HepG2 (cell line): ENCODE results near the gene SELENOM. TPM values are rescaled to one million over a fixed set of nuclear protein-coding genes. Genes with fewer than 3 reads are reported as not detected.

ENCODE experiments used
- ATAC-seq: fragments of 200-7000 bp; cut with Tn5 transposase; 3 replicates; pipeline ENCODE4 v1.9.1; 2020; ENCODE audit warnings: mild to moderate bottlenecking, moderate library complexity
- BruUV-seq: library from RNA; stranded (reverse); fragments of 400-500 nt; replicated peaks from 2 replicates; lab custom pipeline; 2021; lab: Mats Ljungman, UMichigan
- CTCF ChIA-PET: fragments of 300-600 bp; formaldehyde crosslinking; extraction: SDS; loops from one replicate; lab custom pipeline; 2021; ENCODE audit warnings: low total read pairs, inconsistent platforms, low intra/inter-chr PET ratio; lab: Yijun Ruan, JAX
- POLR2A ChIA-PET: fragments of 350-600 bp; sonication (Branson Sonifier 250); formaldehyde crosslinking; loops from one replicate; lab custom pipeline; 2020; ENCODE audit warnings: antibody characterized with exemption, inconsistent platforms; lab: Yijun Ruan, JAX
- DNase-seq: peaks from one replicate; pipeline ENCODE4 v3.0.0-alpha.2; 2015; ENCODE audit warnings: low spot score
- FAIRE-seq: peaks from 3 replicates; lab custom pipeline; 2011; peaks lifted over from hg19 to GRCh38; lab: Jason Lieb, UNC
- H2AFZ ChIP-seq: one replicate; pipeline ENCODE4 v1.6.1; 2011; ENCODE audit warnings: low read length, inconsistent platforms
- H3K27ac ChIP-seq: fragments of 300-600 bp; 3 replicates; pipeline ENCODE4 v1.8.0; 2011; ENCODE audit warnings: mixed run types, mild to moderate bottlenecking, mixed read lengths, low read length, inconsistent platforms; ENCODE audit not compliant: insufficient read depth; ENCODE audit errors: extremely low read length
- H3K27me3 ChIP-seq, 2 experiments: fragments of 200-600 bp in 1 of 2; 2 replicates in 1 of 2; 3 replicates in 1 of 2; pipeline versions ENCODE4 v1.6.0 to v1.8.0; 2011; ENCODE audit warnings: low read length in 2 of 2, mild to moderate bottlenecking in 2 of 2, moderate library complexity in 2 of 2, inconsistent platforms in 1 of 2; ENCODE audit not compliant: insufficient read depth in 2 of 2, control insufficient read depth in 1 of 2
- H3K36me3 ChIP-seq, 2 experiments: fragments of 200-600 bp in 1 of 2; replicated peaks in 1 of 2; 2 replicates in 1 of 2; 3 replicates in 1 of 2; pipeline versions ENCODE4 v1.5.1 to v1.8.0; 2011; ENCODE audit warnings: low read length in 2 of 2, inconsistent platforms in 1 of 2; ENCODE audit not compliant: insufficient read depth in 2 of 2, control insufficient read depth in 1 of 2
- H3K4me1 ChIP-seq: 2 replicates; pipeline ENCODE4 v1.5.1; 2012; ENCODE audit warnings: low read length, inconsistent platforms; ENCODE audit not compliant: insufficient read depth
- H3K4me2 ChIP-seq: 2 replicates; pipeline ENCODE4 v1.6.0; 2011; ENCODE audit warnings: low read depth, low read length, inconsistent platforms
- H3K4me3 ChIP-seq, 3 experiments: fragments of 200-600 bp in 1 of 3; sonication (generic), shearing (Covaris generic) in 1 of 3; replicated peaks in 1 of 3; 2 replicates each; pipeline ENCODE4 v1.5.1; 2011 to 2016; ENCODE audit warnings: low read length in 3 of 3, inconsistent platforms in 2 of 3, low read depth in 2 of 3, mild to moderate bottlenecking in 2 of 3, control low read depth in 1 of 3, mixed read lengths in 1 of 3; ENCODE audit not compliant: insufficient read depth in 1 of 3
- H3K79me2 ChIP-seq: one replicate; pipeline ENCODE4 v1.6.1; 2011; ENCODE audit warnings: low read length, inconsistent platforms; ENCODE audit not compliant: insufficient read depth
- H3K9ac ChIP-seq: 2 replicates; pipeline ENCODE4 v1.6.0; 2011; ENCODE audit warnings: mild to moderate bottlenecking, low read depth, low read length, inconsistent platforms; ENCODE audit not compliant: insufficient read depth
- H3K9me3 ChIP-seq: 2 replicates; pipeline ENCODE4 v1.5.1; 2012; ENCODE audit warnings: mild to moderate bottlenecking, low read length
- H4K20me1 ChIP-seq: 2 replicates; pipeline ENCODE4 v1.6.0; 2011; ENCODE audit warnings: inconsistent platforms, mild to moderate bottlenecking, low read length, moderate library complexity; ENCODE audit not compliant: insufficient read depth
- AGO1 ChIP-seq: fragments of 200-400 bp; formaldehyde crosslinking; IDR thresholded peaks from 2 replicates; pipeline ENCODE4 v1.6.1; 2017; ENCODE audit warnings: mild to moderate bottlenecking, low read depth, low read length, moderate library complexity; ENCODE audit not compliant: poor library complexity, severe bottlenecking
- CCDC6 ChIP-seq: sonication (generic); formaldehyde crosslinking; IDR thresholded peaks from 2 replicates; pipeline ENCODE4 v1.8.1; 2022; ENCODE audit warnings: mild to moderate bottlenecking, missing genetic modification reagents, moderate library complexity
- CHD4 ChIP-seq: fragments of 200-600 bp; sonication (generic); IDR thresholded peaks from 2 replicates; pipeline ENCODE4 v1.7.0; 2017; ENCODE audit warnings: mild to moderate bottlenecking, low read length, borderline replicate concordance
- CREBL2 ChIP-seq: sonication (generic); formaldehyde crosslinking; IDR thresholded peaks from 2 replicates; pipeline ENCODE4 v1.8.1; 2023; ENCODE audit warnings: missing genetic modification reagents, mild to moderate bottlenecking, borderline replicate concordance
- ESRRA ChIP-seq: sonication (generic); formaldehyde crosslinking; IDR thresholded peaks from 2 replicates; pipeline ENCODE4 v1.5.1; 2020; ENCODE audit warnings: mild to moderate bottlenecking, low read depth, missing genetic modification reagents
- FOXM1 ChIP-seq: sonication (generic); formaldehyde crosslinking; IDR thresholded peaks from 2 replicates; pipeline ENCODE4 v1.5.0; 2020; ENCODE audit warnings: missing genetic modification reagents
- GABPB1 ChIP-seq: IDR thresholded peaks from 2 replicates; pipeline ENCODE4 v1.6.1; 2016; ENCODE audit warnings: mild to moderate bottlenecking, missing genetic modification reagents, moderate library complexity, missing compliant biosample characterization
- HHEX ChIP-seq: IDR thresholded peaks from 2 replicates; pipeline ENCODE4 v1.6.1; 2016; ENCODE audit warnings: control low read depth
- HMG20B ChIP-seq: conservative IDR thresholded peaks from 2 replicates; pipeline ENCODE4 v1.6.1; 2016; ENCODE audit warnings: missing genetic modification reagents, missing compliant biosample characterization
- HNRNPK ChIP-seq: fragments of 200-400 bp; formaldehyde crosslinking; IDR thresholded peaks from 2 replicates; pipeline ENCODE4 v1.6.1; 2018; ENCODE audit warnings: low read length, low read depth, moderate library complexity, mild to moderate bottlenecking; ENCODE audit not compliant: poor library complexity, severe bottlenecking
- ISX ChIP-seq: sonication (generic); formaldehyde crosslinking; conservative IDR thresholded peaks from 2 replicates; pipeline ENCODE4 v1.5.0; 2020; ENCODE audit warnings: missing genetic modification reagents
- JARID2 ChIP-seq: sonication (generic); formaldehyde crosslinking; IDR thresholded peaks from 2 replicates; pipeline ENCODE4 v1.8.1; 2023; ENCODE audit warnings: missing genetic modification reagents, inconsistent platforms; ENCODE audit not compliant: insufficient replicate concordance
- KLF6 ChIP-seq: IDR thresholded peaks from 2 replicates; pipeline ENCODE4 v1.8.0; 2016; ENCODE audit warnings: missing biosample characterization, missing genetic modification reagents
- MED1 ChIP-seq: sonication (generic); formaldehyde crosslinking; IDR thresholded peaks from 2 replicates; pipeline ENCODE4 v1.4.0; 2020; ENCODE audit warnings: missing genetic modification reagents
- MLLT10 ChIP-seq: sonication (generic); formaldehyde crosslinking; IDR thresholded peaks from 2 replicates; pipeline ENCODE4 v1.4.0; 2020; ENCODE audit warnings: missing genetic modification reagents
- MNT ChIP-seq: fragments of 450-650 bp; IDR thresholded peaks from 2 replicates; pipeline ENCODE4 v1.6.1; 2016
- MXD1 ChIP-seq: sonication (generic); formaldehyde crosslinking; IDR thresholded peaks from 2 replicates; pipeline ENCODE4 v1.4.0; 2020; ENCODE audit warnings: mild to moderate bottlenecking, missing genetic modification reagents
- NFIB ChIP-seq: sonication (generic); formaldehyde crosslinking; IDR thresholded peaks from 2 replicates; pipeline ENCODE4 v1.9.0; 2021; ENCODE audit warnings: missing genetic modification reagents, mild to moderate bottlenecking, borderline replicate concordance
- NFYC ChIP-seq: IDR thresholded peaks from 2 replicates; pipeline ENCODE4 v1.6.1; 2016; ENCODE audit warnings: missing genetic modification reagents, missing compliant biosample characterization
- PHF21A ChIP-seq: sonication (generic); formaldehyde crosslinking; IDR thresholded peaks from 2 replicates; pipeline ENCODE4 v1.5.0; 2020; ENCODE audit warnings: mild to moderate bottlenecking, missing genetic modification reagents
- RARA ChIP-seq: IDR thresholded peaks from 2 replicates; pipeline ENCODE4 v1.6.1; 2016; ENCODE audit warnings: missing genetic modification reagents, missing compliant biosample characterization
- RBAK ChIP-seq: sonication (generic); formaldehyde crosslinking; IDR thresholded peaks from 2 replicates; pipeline ENCODE4 v1.5.1; 2020; ENCODE audit warnings: mild to moderate bottlenecking, missing genetic modification reagents
- SP2 ChIP-seq: sonication (generic); formaldehyde crosslinking; IDR thresholded peaks from 2 replicates; pipeline ENCODE4 v1.5.1; 2020; ENCODE audit warnings: mild to moderate bottlenecking, missing genetic modification reagents
- TGIF2 ChIP-seq: IDR thresholded peaks from 2 replicates; pipeline ENCODE4 v1.6.1; 2016; ENCODE audit warnings: control low read depth, missing compliant biosample characterization
- ZFP1 ChIP-seq: IDR thresholded peaks from 2 replicates; pipeline ENCODE4 v1.6.1; 2016
- ZFYVE20 ChIP-seq: sonication (generic); formaldehyde crosslinking; IDR thresholded peaks from 2 replicates; pipeline ENCODE4 v1.8.0; 2023; ENCODE audit warnings: low read depth, mild to moderate bottlenecking, moderate library complexity, missing genetic modification reagents, borderline replicate concordance
- ZNF101 ChIP-seq: sonication (generic); formaldehyde crosslinking; IDR thresholded peaks from 2 replicates; pipeline ENCODE4 v1.4.0; 2020; ENCODE audit warnings: mild to moderate bottlenecking, low read depth, missing genetic modification reagents, borderline replicate concordance
- ZNF335 ChIP-seq: sonication (generic); formaldehyde crosslinking; IDR thresholded peaks from 2 replicates; pipeline ENCODE4 v1.4.0; 2020; ENCODE audit warnings: missing genetic modification reagents
- ZNF546 ChIP-seq: sonication (generic); formaldehyde crosslinking; conservative IDR thresholded peaks from 2 replicates; pipeline ENCODE4 v1.8.1; 2023; ENCODE audit warnings: mild to moderate bottlenecking, missing genetic modification reagents
- ZNF549 ChIP-seq: sonication (generic); formaldehyde crosslinking; IDR thresholded peaks from 2 replicates; pipeline ENCODE4 v1.5.0; 2020; ENCODE audit warnings: missing genetic modification reagents
- ZNF839 ChIP-seq: sonication (generic); formaldehyde crosslinking; IDR thresholded peaks from 2 replicates; pipeline ENCODE4 v1.4.0; 2020; ENCODE audit warnings: missing genetic modification reagents, mild to moderate bottlenecking, borderline replicate concordance
- WGBS: methylation state at CpG from one replicate; pipeline ENCODE4 v1.1.6; 2017; ENCODE audit warnings: low lambda C conversion rate; 5-methylcytosine and 5-hydroxymethylcytosine counted together
- in situ Hi-C: cut with HindIII; loops from 2 replicates; pipeline ENCODE4 v1.10.0; 2017; ENCODE audit warnings: low pct_unique_long_range_greater_than_20kb; ENCODE audit not compliant: extremely low pct_ligation_motif_present
- intact Hi-C: fragments of 100-400 bp; cut with micrococcal nuclease; formaldehyde crosslinking; loops from one replicate; pipeline ENCODE4 v1.10.0; 2022; ENCODE audit not compliant: unreplicated experiment
- polyA plus RNA-seq, 8 experiments: library from polyadenylated mRNA; depleted of rRNA in 3 of 8; stranded (reverse) in 7 of 8; unstranded in 1 of 8; fragments of >200 nt; fragmentation: Illumina TruSeq in 4 of 8; extraction: Trizol in 4 of 8; gene quantifications; 2 replicates each; pipeline versions ENCODE4 v1.2.1 to v1.2.3, GENCODE V29; 2011 to 2016; ENCODE audit warnings: low read depth in 4 of 8, missing spikeins in 1 of 8, mixed read lengths in 1 of 8; ENCODE audit not compliant: insufficient read depth in 1 of 8
- total RNA-seq, 5 experiments: library from RNA; depleted of rRNA; stranded (reverse); fragments of >200 nt; fragmentation: Illumina TruSeq; extraction: Trizol; gene quantifications; 2 replicates each; pipeline ENCODE4 v1.2.3, GENCODE V29; 2016; ENCODE audit warnings: low read depth in 1 of 5

Gene SELENOM
- total and polyA plus RNA-seq, 2 of the 13 experiments (the other 11 are each of a cell fraction or from before 2014, with no cell fraction given), result 4.1 to 4.3 TPM

DNA sequence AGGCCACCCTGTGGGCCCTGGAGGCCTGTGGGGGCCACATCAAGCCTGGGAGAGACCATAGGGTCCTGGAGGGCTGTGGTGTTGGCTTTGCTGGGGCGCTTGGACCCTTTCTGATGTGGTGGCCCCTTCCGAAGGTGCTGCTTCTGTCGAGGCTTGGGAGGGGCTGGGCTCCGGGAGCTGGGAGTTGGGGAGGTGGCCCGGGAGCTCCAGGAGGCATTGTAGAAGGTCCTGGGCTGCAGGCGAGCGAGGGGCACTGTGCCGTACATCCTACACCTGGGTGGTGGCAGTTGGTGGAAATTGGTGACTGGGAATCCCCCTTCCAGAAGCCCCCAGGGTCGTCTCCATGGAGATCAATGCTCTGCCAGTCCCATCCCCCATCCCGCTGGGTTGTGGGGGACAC is 30.4 kb upstream of the SELENOM start:
- 18% methylated on average over 4 of the region's 10 CpGs for WGBS
- H3K79me2 ChIP-seq, result no peaks in the 10 kb centered on the region

GRCh38 chr22:31136711-31137110 is 29.3 kb upstream of the SELENOM start:
- H3K4me3 ChIP-seq, result no peak overlapping the region
- POLR2A ChIA-PET, result no interaction called here
- TF ChIP-seq ZFP1, result no peak
- no peak for TF ChIP-seq HNRNPK
- no peak for TF ChIP-seq MXD1 (CRISPR knock-in tag)
- TF ChIP-seq ZFYVE20 (CRISPR knock-in tag), result no peak
- no peak for TF ChIP-seq HHEX (CRISPR knock-in tag)
- TF ChIP-seq ZNF546 (CRISPR knock-in tag), result no peak
- TF ChIP-seq RBAK, result no peak
- no peak for TF ChIP-seq HMG20B
- no peak for TF ChIP-seq CREBL2 (CRISPR knock-in tag)
- no peak for TF ChIP-seq MNT
- no peak for TF ChIP-seq PHF21A (CRISPR knock-in tag)

More for the DNA sequence above, 30.4 kb upstream of the SELENOM start:
- no TSS peak for BruUV-seq
- ATAC-seq, result no peak
- TF ChIP-seq MLLT10 (CRISPR knock-in tag), result no peak
- no peak for TF ChIP-seq ZNF335 (CRISPR knock-in tag)
- TF ChIP-seq KLF6 (CRISPR knock-in tag), result no peak
- TF ChIP-seq CHD4, result no peak
- no peak for TF ChIP-seq AGO1
- TF ChIP-seq NFYC, result no peak
- no peak for TF ChIP-seq NFIB
- no peak for TF ChIP-seq ISX (CRISPR knock-in tag)
- TF ChIP-seq ZNF839, result no peak
- TF ChIP-seq ZNF101 (CRISPR knock-in tag), result no peak
- TF ChIP-seq JARID2 (CRISPR knock-in tag), result no peak
- no peak for TF ChIP-seq MED1 (CRISPR knock-in tag)
- no peak for TF ChIP-seq RARA (CRISPR knock-in tag)
- no peak for TF ChIP-seq CCDC6 (CRISPR knock-in tag)
- TF ChIP-seq FOXM1 (CRISPR knock-in tag), result no peak
- no peak for TF ChIP-seq TGIF2 (CRISPR knock-in tag)
- no peak for TF ChIP-seq ZNF549 (CRISPR knock-in tag)
- no peak for TF ChIP-seq SP2
- TF ChIP-seq GABPB1 (CRISPR knock-in tag), result no peak
- no peak for TF ChIP-seq ESRRA (CRISPR knock-in tag)
- TF ChIP-seq, all 625 proteins: peak for 0
- no peak for DNase-seq
- Histone ChIP-seq H3K4me1 (peaks cover 18% of the 10 kb centered on the region), H3K27ac (no peak overlapping the region), H3K27me3 (peaks cover 5 to 39% of the 10 kb centered on the region in 2 experiments), H3K36me3 (no peaks in the 10 kb centered on the region), H3K4me3 (no peak overlapping the region), H3K9me3 (no peaks in the 10 kb centered on the region), H3K4me2 (no peak overlapping the region), H4K20me1 (no peaks in the 10 kb centered on the region), H3K9ac (no peak overlapping the region), H2AFZ (no peak overlapping the region)
- intact Hi-C loops (no loop called here), in situ Hi-C loops (no loop called here)
- ChIA-PET CTCF (no interaction called here), POLR2A (no interaction called here)
- no peak for FAIRE-seq

More at GRCh38 chr22:31136711-31137110, 29.3 kb upstream of the SELENOM start:
- no TSS peak for BruUV-seq
- intact Hi-C loops, result loop anchor here (1.0 kb wide), 1 partner anchor 32 kb away; no protein-coding TSS in a partner anchor
- CTCF ChIA-PET, result no interaction called here
- Histone ChIP-seq H3K9me3 (no peaks in the 10 kb centered on the region), H3K9ac (no peak overlapping the region), H3K4me2 (no peak overlapping the region), H3K27ac (no peak overlapping the region), H3K36me3 (no peaks in the 10 kb centered on the region), H3K79me2 (no peaks in the 10 kb centered on the region), H3K4me1 (peaks cover 28% of the 10 kb centered on the region), H4K20me1 (no peaks in the 10 kb centered on the region), H3K27me3 (peaks cover 5 to 37% of the 10 kb centered on the region in 2 experiments), H2AFZ (no peak overlapping the region)
- DNase-seq, result no peak
- FAIRE-seq, result no peak
- in situ Hi-C loops, result no loop called here
- WGBS, result 38% methylated on average over 3 of the region's 16 CpGs
- ATAC-seq, result no peak
